NCI-H82 treated with DMSO at 0.1 percent for 48 hours (cell line): ENCODE results near the gene IFT52.
"Not testable (repeated sequence)": the region's sequence is repeated elsewhere in the genome, so short reads cannot be mapped to it uniquely, and the experiment has no call there.

Experiments
- DNase-seq: peaks from one replicate; lab custom pipeline; 2025; ENCODE audit not compliant: unreplicated experiment; lab: John Stamatoyannopoulos, UW

IFT52 gene

GRCh38 chr20:43565758-43566104 is 25.0 kb upstream of the IFT52 start:
- no peak for DNase-seq

- no peak for DNase-seq
These were observed 23.3 kb upstream of the IFT52 start for GRCh38 chr20:43567477-43567876.

- no peak for DNase-seq
These were observed 22.0 kb upstream of the IFT52 start for GRCh38 chr20:43568706-43569105.

- no peak for DNase-seq
These were observed 21.5 kb upstream of the IFT52 start for GRCh38 chr20:43569282-43569681.

- DNase-seq = no peak
These were observed 20.2 kb upstream of the IFT52 start for GRCh38 chr20:43570496-43570895.

GRCh38 chr20:43571310-43571709 is 19.4 kb upstream of the IFT52 start:
- no peak for DNase-seq

GRCh38 chr20:43571771-43572170 is 19.0 kb upstream of the IFT52 start:
- no peak for DNase-seq

GRCh38 chr20:43572891-43573290 is 17.8 kb upstream of the IFT52 start:
- no peak for DNase-seq

- DNase-seq = no peak
These were observed 14.6 kb upstream of the IFT52 start for GRCh38 chr20:43576108-43576507.

- DNase-seq = no peak
These were observed 10.6 kb upstream of the IFT52 start for GRCh38 chr20:43579861-43580793.

- DNase-seq = no peak
These were observed 7.4 kb upstream of the IFT52 start for GRCh38 chr20:43583133-43583864.

- no peak for DNase-seq
These were observed 6.7 kb upstream of the IFT52 start for GRCh38 chr20:43583982-43584432.

GRCh38 chr20:43584448-43585136 is 6.1 kb upstream of the IFT52 start:
- DNase-seq = no peak

GRCh38 chr20:43586641-43587040 is 4.1 kb upstream of the IFT52 start:
- no peak for DNase-seq

- not testable (repeated sequence) for DNase-seq
These were observed 2.2 kb upstream of the IFT52 start for GRCh38 chr20:43588526-43588925.

GRCh38 chr20:43590036-43590391 is 723 bp upstream of the IFT52 start:
- DNase-seq = no peak

- DNase-seq = not testable (repeated sequence)
These were observed 11.2 kb downstream of the IFT52 start for GRCh38 chr20:43601960-43602359.

GRCh38 chr20:43603124-43603523 is 12.4 kb downstream of the IFT52 start:
- no peak for DNase-seq

- no peak for DNase-seq
These were observed 15.0 kb downstream of the IFT52 start for GRCh38 chr20:43605715-43606114.

GRCh38 chr20:43607278-43607677 is 16.5 kb downstream of the IFT52 start:
- not testable (repeated sequence) for DNase-seq

GRCh38 chr20:43631598-43631997 is 40.9 kb downstream of the IFT52 start:
- DNase-seq = no peak

- DNase-seq = no peak
These were observed 45.7 kb downstream of the IFT52 start for GRCh38 chr20:43636429-43636828.
